Esophagus muscularis mucosa (tissue), 4 donors: ENCODE data around the gene SRGAP3. TPM values are rescaled to one million over a fixed set of nuclear protein-coding genes. Genes with fewer than 3 reads are reported as not detected.

Experiments
- DNase-seq: peaks from one replicate; pipeline ENCODE4 v3.0.0-alpha.2; 2017; ENCODE audit errors: extremely low spot score
- H3K27ac ChIP-seq, 4 donors: fragments of 200-600 bp; sonication (generic); replicated peaks in 1 of 4; 1 replicate in 3 of 4; 2 replicates in 1 of 4; pipeline ENCODE4 v1.5.1; 2016 to 2019; ENCODE audit warnings: mild to moderate bottlenecking in 1 of 4
- H3K27me3 ChIP-seq, 4 donors: fragments of 200-600 bp; sonication (generic); one replicate each; pipeline versions ENCODE4 v1.5.1 to v1.6.0; 2016 to 2019
- H3K36me3 ChIP-seq, 4 donors: fragments of 200-600 bp; sonication (generic); one replicate each; pipeline ENCODE4 v1.5.1; 2016 to 2019
- H3K4me1 ChIP-seq, 4 donors: fragments of 200-600 bp; sonication (generic); one replicate each; pipeline ENCODE4 v1.5.1; 2016 to 2019
- H3K4me3 ChIP-seq, 4 donors: fragments of 200-600 bp; sonication (generic); 1 replicate in 2 of 4; 2 replicates in 2 of 4; pipeline ENCODE4 v1.5.1; 2016 to 2019; ENCODE audit warnings: mild to moderate bottlenecking in 4 of 4, moderate library complexity in 1 of 4
- H3K9me3 ChIP-seq, 4 donors: fragments of 200-600 bp; sonication (generic); 1 replicate in 3 of 4; 2 replicates in 1 of 4; pipeline ENCODE4 v1.5.1; 2016 to 2019
- EP300 ChIP-seq: sonication (generic); formaldehyde crosslinking; IDR thresholded peaks from one replicate; pipeline ENCODE4 v1.6.1; 2017; ENCODE audit warnings: antibody characterized with exemption
- POLR2A ChIP-seq: fragments of 450-650 bp; IDR thresholded peaks from one replicate; pipeline ENCODE4 v1.6.1; 2017; ENCODE audit warnings: antibody characterized with exemption, moderate library complexity, mild to moderate bottlenecking, low read depth
- POLR2AphosphoS5 ChIP-seq, 2 donors: sonication (generic); formaldehyde crosslinking; IDR thresholded peaks; one replicate each; pipeline ENCODE4 v1.6.1; 2017; ENCODE audit warnings: antibody characterized with exemption in 2 of 2
- WGBS: methylation state at CpG from one replicate; pipeline ENCODE4 v1.1.5; 2018; 5-methylcytosine and 5-hydroxymethylcytosine counted together
- intact Hi-C: fragments of 100-400 bp; cut with DNase I; formaldehyde crosslinking; loops from one replicate; pipeline ENCODE4 v1.15.1; 2023
- total RNA-seq, 4 donors: library from RNA; depleted of rRNA; stranded (reverse); fragments of >200 nt; gene quantifications; one replicate each; pipeline versions ENCODE4 v1.1.0 to v1.2.1, GENCODE V29; 2016
- TF ChIP-seq, protein P1 (sequence below), 3 experiments: fragments of 200-600 bp in 2 of 3; fragments of 450-650 bp in 1 of 3; sonication (generic) in 2 of 3; IDR thresholded peaks; one replicate each; pipeline ENCODE4 v1.5.1; 2017 to 2019; ENCODE audit warnings: antibody characterized with exemption in 3 of 3, mild to moderate bottlenecking in 2 of 3, moderate library complexity in 1 of 3

SRGAP3 gene
- total RNA-seq, 4 donors from 2014 or later: 2.4 to 8.6 (median 3.1) TPM

DNA sequence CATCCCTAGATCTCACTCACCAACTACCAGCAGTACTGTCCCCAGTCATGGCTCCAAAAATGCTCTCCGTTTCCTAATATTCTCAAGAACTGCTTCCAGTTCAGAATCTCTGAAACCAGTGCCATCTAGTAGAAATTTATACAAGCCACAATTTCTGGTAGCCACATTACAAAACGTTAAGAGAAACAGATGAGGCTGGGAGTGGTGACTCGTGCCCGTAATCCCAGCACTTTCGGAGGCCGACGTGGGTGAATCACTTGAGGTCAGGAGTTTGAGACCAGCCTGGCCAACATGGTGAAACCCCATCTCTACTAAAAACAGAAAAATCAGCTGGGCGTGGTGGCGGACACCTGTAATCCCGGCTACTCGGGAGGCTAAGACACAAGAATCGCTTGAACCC, 207.8 kb downstream of the SRGAP3 start:
- no peak for DNase-seq
- H3K36me3 ChIP-seq: peaks cover 0 to 4% (median 0%) of the 10 kb centered on the region in 4 donors
- 97% methylated on average over 12 of the region's 12 CpGs for WGBS
- no peak overlapping the region for H3K27ac ChIP-seq
- intact Hi-C loops: no loop called here
- TF ChIP-seq EP300 (no peak), POLR2AphosphoS5 (IDR thresholded peaks at IDR 0.05) (no peak), POLR2A (no peak)
- TF ChIP-seq, protein P1, sequence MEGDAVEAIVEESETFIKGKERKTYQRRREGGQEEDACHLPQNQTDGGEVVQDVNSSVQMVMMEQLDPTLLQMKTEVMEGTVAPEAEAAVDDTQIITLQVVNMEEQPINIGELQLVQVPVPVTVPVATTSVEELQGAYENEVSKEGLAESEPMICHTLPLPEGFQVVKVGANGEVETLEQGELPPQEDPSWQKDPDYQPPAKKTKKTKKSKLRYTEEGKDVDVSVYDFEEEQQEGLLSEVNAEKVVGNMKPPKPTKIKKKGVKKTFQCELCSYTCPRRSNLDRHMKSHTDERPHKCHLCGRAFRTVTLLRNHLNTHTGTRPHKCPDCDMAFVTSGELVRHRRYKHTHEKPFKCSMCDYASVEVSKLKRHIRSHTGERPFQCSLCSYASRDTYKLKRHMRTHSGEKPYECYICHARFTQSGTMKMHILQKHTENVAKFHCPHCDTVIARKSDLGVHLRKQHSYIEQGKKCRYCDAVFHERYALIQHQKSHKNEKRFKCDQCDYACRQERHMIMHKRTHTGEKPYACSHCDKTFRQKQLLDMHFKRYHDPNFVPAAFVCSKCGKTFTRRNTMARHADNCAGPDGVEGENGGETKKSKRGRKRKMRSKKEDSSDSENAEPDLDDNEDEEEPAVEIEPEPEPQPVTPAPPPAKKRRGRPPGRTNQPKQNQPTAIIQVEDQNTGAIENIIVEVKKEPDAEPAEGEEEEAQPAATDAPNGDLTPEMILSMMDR (IDR thresholded peaks at IDR 0.05): no peak
- peaks cover 10 to 12% (median 12%) of the 10 kb centered on the region in 4 donors for H3K4me1 ChIP-seq
- H3K27me3 ChIP-seq: no peaks in the 10 kb centered on the region
- no peaks in the 10 kb centered on the region for H3K9me3 ChIP-seq
- H3K4me3 ChIP-seq: no peak overlapping the region

DNA sequence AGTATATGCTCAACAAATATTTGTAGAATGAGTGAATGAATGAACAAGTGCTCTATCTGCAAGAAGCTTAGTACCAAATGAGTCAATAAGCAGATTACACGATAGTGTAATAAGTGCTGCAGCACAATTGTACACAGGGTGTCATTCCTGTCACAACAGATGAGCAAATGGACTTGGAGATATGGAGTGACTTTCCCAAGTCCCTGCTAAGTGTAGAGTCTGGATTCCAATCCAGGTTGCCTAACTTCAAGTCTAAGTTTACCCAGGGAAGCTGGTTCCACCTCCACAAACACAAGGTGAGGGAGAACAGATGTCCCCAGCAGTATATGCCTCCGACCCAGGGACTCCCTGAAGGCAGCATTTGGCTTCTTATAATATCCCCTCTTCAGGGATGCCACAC, 208.4 kb downstream of the SRGAP3 start:
- 76% methylated on average over 2 of the region's 2 CpGs for WGBS
- Histone ChIP-seq H3K27me3 (no peaks in the 10 kb centered on the region), H3K27ac (no peak overlapping the region), H3K36me3 (no peaks in the 10 kb centered on the region), H3K9me3 (no peaks in the 10 kb centered on the region), H3K4me1 (peaks cover 16 to 19% (median 18%) of the 10 kb centered on the region in 4 donors), H3K4me3 (no peak overlapping the region)
- TF ChIP-seq POLR2A (no peak), POLR2AphosphoS5 (IDR thresholded peaks at IDR 0.05) (no peak), EP300 (no peak)
- TF ChIP-seq, protein P1 (IDR thresholded peaks at IDR 0.05): no peak
- no peak for DNase-seq
- intact Hi-C loops: no loop called here

DNA sequence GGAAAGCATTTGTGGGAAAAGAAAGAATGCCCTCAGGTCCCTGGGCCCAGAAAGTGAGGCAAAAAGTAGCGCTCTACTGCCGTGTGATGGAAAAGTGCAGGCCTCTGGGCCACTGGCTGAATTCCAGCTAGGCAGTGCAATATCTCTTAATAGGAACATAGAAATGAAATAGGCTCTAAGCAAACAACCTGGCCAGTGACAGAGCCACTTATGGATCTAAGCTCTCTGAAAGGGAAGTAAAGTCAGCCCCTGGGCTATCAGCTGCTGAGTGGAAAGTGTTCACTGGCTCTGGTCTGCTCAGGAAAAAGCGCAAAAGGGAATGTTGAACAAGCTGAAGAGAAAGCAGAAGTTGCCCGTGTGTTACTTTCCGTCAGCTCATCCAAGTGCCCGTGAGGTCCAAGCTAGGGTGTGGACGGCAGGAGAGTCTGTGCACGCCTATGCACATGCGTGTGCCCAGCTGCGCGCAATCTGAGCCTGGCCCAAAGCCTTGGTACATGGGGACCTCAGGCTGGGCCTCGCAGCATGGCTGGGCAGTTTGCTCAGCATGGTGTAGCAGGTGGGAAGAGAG, 212.2 kb downstream of the SRGAP3 start:
- intact Hi-C loops: no loop called here
- H3K27ac ChIP-seq: peak overlapping the region; percentile 9 to 54 (median 42)
- WGBS: 69% methylated on average over 3 of the region's 12 CpGs
- H3K27me3 ChIP-seq: no peaks in the 10 kb centered on the region
- TF ChIP-seq POLR2AphosphoS5 (IDR thresholded peaks at IDR 0.05): no peak
- no peak for TF ChIP-seq EP300
- TF ChIP-seq POLR2A: no peak
- TF ChIP-seq, protein P1 (IDR thresholded peaks at IDR 0.05): no peak
- no peak for DNase-seq
- no peaks in the 10 kb centered on the region for H3K36me3 ChIP-seq
- H3K4me1 ChIP-seq: peaks cover 20 to 23% (median 21%) of the 10 kb centered on the region in 4 donors
- no peaks in the 10 kb centered on the region for H3K9me3 ChIP-seq
- no peak overlapping the region for H3K4me3 ChIP-seq

DNA sequence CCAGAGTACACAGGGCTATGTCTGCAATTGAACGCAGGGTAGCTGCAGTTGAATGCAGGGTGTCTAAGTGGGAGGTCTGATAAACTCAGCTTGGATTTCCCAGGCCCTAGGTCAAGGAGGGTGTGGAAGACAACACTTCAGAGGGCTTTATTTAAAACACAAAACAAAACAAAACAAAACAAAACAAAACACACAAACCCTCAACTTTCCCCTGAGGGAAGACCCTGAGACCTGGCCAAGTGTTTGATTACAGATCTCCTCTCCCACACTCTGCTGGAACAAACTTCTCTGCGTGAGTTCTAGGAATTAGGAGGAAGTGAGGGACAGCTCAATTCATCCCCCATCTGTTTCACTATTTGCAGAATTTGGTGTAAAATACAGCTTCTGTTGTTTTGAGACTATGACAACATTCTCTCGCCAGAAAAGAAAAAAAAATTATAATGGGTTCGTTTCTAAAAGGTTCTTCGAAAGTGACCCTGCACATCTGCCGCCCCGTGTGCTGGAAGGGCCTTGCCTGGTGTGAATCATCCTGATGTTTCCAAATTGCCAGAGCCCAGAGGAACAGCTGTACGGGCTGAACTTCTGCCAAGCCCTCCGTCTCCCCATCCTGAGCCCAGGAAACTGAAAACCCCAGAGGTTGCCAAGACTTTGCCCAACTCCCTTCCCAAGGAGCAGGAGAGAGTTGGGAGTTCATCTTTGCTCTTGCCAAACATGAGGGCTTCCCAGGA, 212.9 kb downstream of the SRGAP3 start:
- H3K27ac ChIP-seq: peak overlapping the region; percentile 9 to 54 (median 42)
- peaks cover 20 to 23% (median 21%) of the 10 kb centered on the region in 4 donors for H3K4me1 ChIP-seq
- no peaks in the 10 kb centered on the region for H3K27me3 ChIP-seq
- 41% methylated on average over 9 of the region's 9 CpGs for WGBS
- H3K4me3 ChIP-seq: no peak overlapping the region
- H3K9me3 ChIP-seq: no peaks in the 10 kb centered on the region
- no peak for DNase-seq
- H3K36me3 ChIP-seq: no peaks in the 10 kb centered on the region
- TF ChIP-seq, protein P1 (IDR thresholded peaks at IDR 0.05): no peak
- peak in 1 of 2 donors; percentile 6 for TF ChIP-seq POLR2AphosphoS5 (IDR thresholded peaks at IDR 0.05)
- intact Hi-C loops: no loop called here
